Loucy (cell line): Measurements from ENCODE around the gene OOSP1.

Source experiments
- CTCF ChIP-seq: fragments of 200-600 bp; sonication (generic); conservative IDR thresholded peaks from 2 replicates; pipeline ENCODE4 v1.5.1; 2014; ENCODE audit warnings: mild to moderate bottlenecking, antibody characterized with exemption, low read length
- EZH2phosphoT487 ChIP-seq: fragments of 200-600 bp; IDR thresholded peaks from 2 replicates; pipeline ENCODE4 v1.6.1; 2018; ENCODE audit warnings: antibody characterized with exemption, mild to moderate bottlenecking, moderate library complexity, borderline replicate concordance

GRCh38 chr11:59968395-59968783 lies 30.2 kb downstream of the OOSP1 start:
- TF ChIP-seq CTCF, result no peak
- no peak for TF ChIP-seq EZH2phosphoT487
